Fibroblast of the aortic adventitia (primary cell): ENCODE measurements around the gene TCEAL3. TPM values are rescaled to one million over a fixed set of nuclear protein-coding genes. Genes with fewer than 3 reads are reported as not detected.

Experiments
- DNase-seq: peaks from one replicate; pipeline ENCODE4 v3.0.0-alpha.2; 2010; ENCODE audit warnings: low read depth
- H3K4me3 ChIP-seq: 2 replicates; pipeline ENCODE4 v1.5.1; 2011; ENCODE audit warnings: low read depth, mild to moderate bottlenecking, control low read depth, low read length, moderate library complexity
- total RNA-seq: library from RNA; depleted of rRNA; stranded (reverse); fragments of >200 nt; gene quantifications from 2 replicates; pipeline ENCODE4 v1.2.3, GENCODE V29; 2012; ENCODE audit warnings: low replicate concordance
- TF ChIP-seq, protein P1 (sequence below): IDR thresholded peaks from 2 replicates; pipeline ENCODE4 v1.5.1; 2011; ENCODE audit warnings: mild to moderate bottlenecking, low read length, control low read depth, inconsistent platforms; ENCODE audit not compliant: insufficient read depth

TCEAL3 gene
- total RNA-seq, 1 donor: 13.2 TPM

- H3K4me3 ChIP-seq: no peak overlapping the region
- TF ChIP-seq, protein P1, sequence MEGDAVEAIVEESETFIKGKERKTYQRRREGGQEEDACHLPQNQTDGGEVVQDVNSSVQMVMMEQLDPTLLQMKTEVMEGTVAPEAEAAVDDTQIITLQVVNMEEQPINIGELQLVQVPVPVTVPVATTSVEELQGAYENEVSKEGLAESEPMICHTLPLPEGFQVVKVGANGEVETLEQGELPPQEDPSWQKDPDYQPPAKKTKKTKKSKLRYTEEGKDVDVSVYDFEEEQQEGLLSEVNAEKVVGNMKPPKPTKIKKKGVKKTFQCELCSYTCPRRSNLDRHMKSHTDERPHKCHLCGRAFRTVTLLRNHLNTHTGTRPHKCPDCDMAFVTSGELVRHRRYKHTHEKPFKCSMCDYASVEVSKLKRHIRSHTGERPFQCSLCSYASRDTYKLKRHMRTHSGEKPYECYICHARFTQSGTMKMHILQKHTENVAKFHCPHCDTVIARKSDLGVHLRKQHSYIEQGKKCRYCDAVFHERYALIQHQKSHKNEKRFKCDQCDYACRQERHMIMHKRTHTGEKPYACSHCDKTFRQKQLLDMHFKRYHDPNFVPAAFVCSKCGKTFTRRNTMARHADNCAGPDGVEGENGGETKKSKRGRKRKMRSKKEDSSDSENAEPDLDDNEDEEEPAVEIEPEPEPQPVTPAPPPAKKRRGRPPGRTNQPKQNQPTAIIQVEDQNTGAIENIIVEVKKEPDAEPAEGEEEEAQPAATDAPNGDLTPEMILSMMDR: no peak
- no peak for DNase-seq
These were observed 16.3 kb downstream of the TCEAL3 start for GRCh38 chrX:103624111-103624510.

DNA sequence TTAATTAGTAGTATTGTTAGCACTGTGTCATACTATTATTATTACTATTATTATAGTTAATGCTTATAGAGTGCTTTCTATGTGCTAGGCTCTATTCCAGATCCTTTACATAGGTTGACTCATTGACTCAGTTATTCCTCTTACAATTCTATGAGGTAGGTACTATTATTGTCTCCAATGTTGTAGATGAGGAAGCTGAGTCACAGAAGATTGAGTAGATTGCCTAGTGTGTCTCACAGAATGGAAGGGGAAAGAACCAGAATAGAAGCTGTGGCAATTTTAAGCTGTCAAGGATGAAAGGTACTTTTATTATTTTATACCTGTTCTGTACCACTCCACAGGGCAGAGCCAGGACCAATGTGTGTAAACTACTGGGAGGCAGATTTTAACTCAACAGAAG, 19.1 kb downstream of the TCEAL3 start:
- TF ChIP-seq, protein P1: no peak
- no peak overlapping the region for H3K4me3 ChIP-seq
- DNase-seq: no peak

GRCh38 chrX:103628386-103629317, 20.9 kb downstream of the TCEAL3 start, which contains the start of gene TCEAL1:
TCEAL1 (plus strand) TSS chrX:103628975; CDS start chrX:103629917, 942 bp downstream.
- peak; percentile 31 for DNase-seq
- TF ChIP-seq, protein P1: no peak
- peak within 1 kb of the TSS; percentile 72 for H3K4me3 ChIP-seq

DNA sequence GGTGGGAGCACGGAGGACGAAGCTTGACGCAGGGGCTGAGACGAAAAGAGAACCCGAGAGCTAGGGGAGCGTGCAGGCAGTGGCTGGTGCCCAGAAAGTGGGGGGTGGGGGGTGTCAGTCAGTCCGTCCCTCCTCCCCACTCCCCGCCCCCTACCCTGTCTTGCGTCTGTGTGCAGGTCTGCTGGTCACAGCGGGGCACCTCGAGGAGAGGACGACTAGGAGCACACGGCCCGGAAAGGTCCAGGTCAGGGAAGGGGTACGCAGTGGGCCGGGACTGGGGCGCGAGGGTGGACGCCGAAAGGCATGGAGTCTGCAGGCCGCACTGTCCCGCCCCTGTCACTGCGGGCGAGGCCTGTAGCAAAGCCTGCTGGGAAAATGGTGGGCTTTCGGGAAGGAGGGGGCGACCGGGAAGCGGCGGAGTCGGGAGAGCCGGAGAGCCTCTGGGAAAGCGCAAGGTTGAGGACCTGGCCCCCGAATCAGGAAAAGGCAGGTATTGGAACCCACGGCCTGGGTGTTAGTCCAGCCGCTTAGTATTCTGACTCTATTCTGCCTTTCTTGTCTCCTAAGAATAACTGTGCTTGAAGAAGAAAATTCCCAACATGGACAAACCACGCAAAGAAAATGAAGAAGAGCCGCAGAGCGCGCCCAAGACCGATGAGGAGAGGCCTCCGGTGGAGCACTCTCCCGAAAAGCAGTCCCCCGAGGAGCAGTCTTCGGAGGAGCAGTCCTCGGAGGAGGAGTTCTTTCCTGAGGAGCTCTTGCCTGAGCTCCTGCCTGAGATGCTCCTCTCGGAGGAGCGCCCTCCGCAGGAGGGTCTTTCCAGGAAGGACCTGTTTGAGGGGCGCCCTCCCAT, 21.8 kb downstream of the TCEAL3 start:
- TF ChIP-seq, protein P1: peak; percentile 62
- peak overlapping the region; percentile 72 for H3K4me3 ChIP-seq
- peak; percentile 65 for DNase-seq

- no peak for DNase-seq
- peak overlapping the region; percentile 72 for H3K4me3 ChIP-seq
- TF ChIP-seq, protein P1: no peak
These were observed 22.4 kb downstream of the TCEAL3 start for GRCh38 chrX:103630171-103630511.

- TF ChIP-seq, protein P1: no peak
- no peak overlapping the region for H3K4me3 ChIP-seq
- no peak for DNase-seq
These were observed 23.4 kb downstream of the TCEAL3 start for GRCh38 chrX:103631145-103631544.
